ENCODE measurements around the gene MICOS13.
A peak's percentile ranks its signal among the peaks of the same experiment; 100 is the strongest.
"Not testable (repeated sequence)": the region's sequence is repeated elsewhere in the genome, so short reads cannot be mapped to it uniquely, and the experiment has no call there.

MICOS13 gene

GRCh38 chr19:5680437-5681368 is at the start of gene MICOS13, which contains the start of gene HSD11B1L:
TSS of gene MICOS13 (minus strand) at chr19:5680516. CDS start at chr19:5680486, 30 bp downstream.
TSS of gene HSD11B1L (plus strand) at chr19:5681027. CDS start at chr19:5684833, 3,806 bp downstream.
- peak; percentile 97 for DNase-seq

GRCh38 chr19:5727453-5728050 is 47.2 kb upstream of the MICOS13 start:
- DNase-seq = no peak

GRCh38 chr19:5719961-5720790 is 39.9 kb upstream of the MICOS13 start, which contains the start of the genes CATSPERD and LONP1:
TSS of gene CATSPERD (plus strand) at chr19:5720637. CDS start at chr19:5720738, 101 bp downstream.
TSS of gene LONP1 (minus strand) at chr19:5720146. CDS start at chr19:5720132, 14 bp downstream.
- DNase-seq = peak; percentile 97

- no peak for DNase-seq
Observed at GRCh38 chr19:5719274-5719960, 39.1 kb upstream of the MICOS13 start.

GRCh38 chr19:5718579-5719273 is 38.4 kb upstream of the MICOS13 start:
- DNase-seq = no peak

- DNase-seq = no peak
Observed at GRCh38 chr19:5718037-5718578, 37.8 kb upstream of the MICOS13 start.

- DNase-seq = no peak
Observed at GRCh38 chr19:5717215-5717935, 37.1 kb upstream of the MICOS13 start.

GRCh38 chr19:5714816-5715215 is 34.5 kb upstream of the MICOS13 start:
- no peak for DNase-seq

- DNase-seq = no peak
Observed at GRCh38 chr19:5713228-5713627, 32.9 kb upstream of the MICOS13 start.

GRCh38 chr19:5711713-5712161 is 31.4 kb upstream of the MICOS13 start:
- DNase-seq = no peak

GRCh38 chr19:5711025-5711424 is 30.7 kb upstream of the MICOS13 start:
- DNase-seq = no peak

- no peak for DNase-seq
Observed at GRCh38 chr19:5707576-5708575, 27.6 kb upstream of the MICOS13 start.

- no peak for DNase-seq
Observed at GRCh38 chr19:5706876-5707573, 26.7 kb upstream of the MICOS13 start.

- no peak for DNase-seq
Observed at GRCh38 chr19:5705552-5705951, 25.2 kb upstream of the MICOS13 start.

- no peak for DNase-seq
Observed at GRCh38 chr19:5703819-5704818, 23.8 kb upstream of the MICOS13 start.

GRCh38 chr19:5702053-5702410 is 21.7 kb upstream of the MICOS13 start:
- not testable (repeated sequence) for DNase-seq

GRCh38 chr19:5700455-5701092 is 20.3 kb upstream of the MICOS13 start:
- no peak for DNase-seq

All from activated CD4-positive, alpha-beta T cell treated with anti-CD3 and anti-CD28 coated beads for 1 hour (primary cell).